K562 (cell line): ENCODE results near the gene DPH6. TPM values are rescaled to one million over a fixed set of nuclear protein-coding genes. Genes with fewer than 3 reads are reported as not detected.

Experiments
- ARID1B ChIP-seq: fragments of 450-650 bp; IDR thresholded peaks from 2 replicates; pipeline ENCODE4 v1.6.1; 2016; ENCODE audit warnings: antibody characterized with exemption, mild to moderate bottlenecking, inconsistent platforms
- HDGF ChIP-seq: fragments of 450-650 bp; IDR thresholded peaks from 2 replicates; pipeline ENCODE4 v1.6.1; 2016
- JUN ChIP-seq, 2 experiments: sonication (generic) in 1 of 2; formaldehyde crosslinking in 1 of 2; IDR thresholded peaks; 2 replicates each; pipeline versions ENCODE4 v1.6.1 to v1.8.0; 2012 to 2022; ENCODE audit warnings: borderline replicate concordance in 2 of 2, mild to moderate bottlenecking in 2 of 2, improper control_type of control experiment in 1 of 2, low read depth in 1 of 2, low read length in 1 of 2, missing genetic modification reagents in 1 of 2
- NFIX ChIP-seq: fragments of 250-450 bp; sonication (Bioruptor Pico); IDR thresholded peaks from 2 replicates; pipeline ENCODE4 v1.4.0; 2020; ENCODE audit warnings: low read depth, mild to moderate bottlenecking, moderate library complexity
- RNF2 ChIP-seq: sonication (generic); IDR thresholded peaks from 2 replicates; pipeline ENCODE4 v1.6.1; 2016
- SIN3A ChIP-seq, 2 experiments: fragments of 150-350 bp in 1 of 2; IDR thresholded peaks; 2 replicates each; pipeline ENCODE4 v1.6.1; 2011 to 2016; ENCODE audit warnings: borderline replicate concordance in 2 of 2, low read depth in 2 of 2, low read length in 2 of 2, mild to moderate bottlenecking in 2 of 2, moderate library complexity in 2 of 2; ENCODE audit not compliant: control insufficient read depth in 1 of 2
- SMARCC2 ChIP-seq: fragments of 450-650 bp; IDR thresholded peaks from 2 replicates; pipeline ENCODE4 v1.6.1; 2017; ENCODE audit warnings: antibody characterized with exemption, moderate library complexity, mild to moderate bottlenecking, low read depth
- SNRNP70 ChIP-seq: fragments of 200-400 bp; formaldehyde crosslinking; optimal IDR thresholded peaks from 2 replicates; pipeline ENCODE3; 2017; ENCODE audit warnings: low read depth, low read length
- ZBTB1 ChIP-seq: sonication (generic); formaldehyde crosslinking; IDR thresholded peaks from 2 replicates; pipeline ENCODE4 v1.8.1; 2023; ENCODE audit warnings: missing genetic modification reagents, low read depth, mild to moderate bottlenecking, borderline replicate concordance
- ZFPM2 ChIP-seq: fragments of 250-450 bp; sonication (Bioruptor Pico); IDR thresholded peaks from 2 replicates; pipeline ENCODE4 v1.5.1; 2022; ENCODE audit warnings: mild to moderate bottlenecking
- ZNF354B ChIP-seq: fragments of 250-450 bp; sonication (Bioruptor Pico); IDR thresholded peaks from 2 replicates; pipeline ENCODE4 v1.4.0; 2020
- polyA plus RNA-seq, 8 experiments: library from polyadenylated mRNA; depleted of rRNA in 4 of 8; stranded (reverse) in 5 of 8; unstranded in 3 of 8; fragments of >200 nt; fragmentation: Nextera tagmentation in 2 of 8; fragmentation: Illumina TruSeq in 1 of 8; extraction: Ambion mirVana in 2 of 8; extraction: Trizol in 1 of 8; gene quantifications; 2 replicates each; pipeline versions ENCODE4 v1.2.1 to v1.2.3, GENCODE V29; 2011 to 2014; ENCODE audit warnings: inconsistent platforms in 1 of 8, missing spikeins in 1 of 8
- total RNA-seq, 7 experiments: library from RNA; depleted of rRNA in 6 of 7; stranded (reverse); fragments of >200 nt in 6 of 7; fragmentation: Illumina TruSeq in 2 of 7; extraction: Trizol in 2 of 7; gene quantifications; 2 replicates each; pipeline versions ENCODE4 v1.2.1 to v1.2.3, GENCODE V29; 2011 to 2021; ENCODE audit warnings: low replicate concordance in 1 of 7
- TF ChIP-seq, protein P1 (sequence below): fragments of 450-650 bp; IDR thresholded peaks from 2 replicates; pipeline ENCODE4 v1.6.1; 2016; ENCODE audit warnings: low read depth, mild to moderate bottlenecking, moderate library complexity
- TF ChIP-seq, protein P2 (sequence below): fragments of 250-450 bp; sonication (Bioruptor Pico); IDR thresholded peaks from 2 replicates; pipeline ENCODE4 v1.8.0; 2021; ENCODE audit warnings: moderate library complexity, mild to moderate bottlenecking, inconsistent platforms

Gene DPH6
- total and polyA plus RNA-seq, 9 of the 15 experiments (the other 6 are each of a cell fraction or from before 2014, with no cell fraction given): 10.1 to 69.1 (median 18.8) TPM

DNA sequence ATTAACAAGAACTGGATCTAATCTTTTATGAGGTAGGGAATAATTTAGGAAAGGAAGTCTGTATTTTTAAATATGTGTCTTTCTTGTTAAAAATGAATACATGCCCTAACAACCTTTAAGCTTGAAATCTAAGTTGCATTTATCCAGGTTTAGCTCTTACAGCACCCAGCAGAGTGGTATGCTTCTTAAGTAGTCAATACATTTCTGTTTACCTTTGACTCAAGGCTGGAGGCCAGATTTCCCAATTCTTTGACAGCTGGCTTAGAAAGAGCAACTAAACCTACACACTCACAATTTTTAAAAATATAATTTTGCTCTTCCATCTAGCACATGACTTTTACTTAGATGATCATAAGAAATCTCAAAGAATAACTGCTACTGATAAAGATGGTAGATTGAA lies 148.9 kb downstream of the DPH6 start (continued):
- TF ChIP-seq SIN3A (IDR thresholded peaks at IDR 0.05; ENCODE audit: borderline replicate concordance in 2 of 2, control insufficient read depth in 1 of 2, low read depth in 2 of 2, low read length in 2 of 2) (no peak), ARID1B (no peak), NFIX (no peak), HDGF (no peak), SNRNP70 (no peak), RNF2 (no peak), ZNF354B (CRISPR knock-in tag) (no peak), ZFPM2 (CRISPR knock-in tag) (no peak), SMARCC2 (no peak), JUN (IDR thresholded peaks at IDR 0.05; ENCODE audit: borderline replicate concordance, low read depth, low read length) (no peak), JUN (CRISPR knock-in tag; IDR thresholded peaks at IDR 0.05; ENCODE audit: borderline replicate concordance) (no peak), ZBTB1 (CRISPR knock-in tag) (no peak)
- TF ChIP-seq, protein P1, sequence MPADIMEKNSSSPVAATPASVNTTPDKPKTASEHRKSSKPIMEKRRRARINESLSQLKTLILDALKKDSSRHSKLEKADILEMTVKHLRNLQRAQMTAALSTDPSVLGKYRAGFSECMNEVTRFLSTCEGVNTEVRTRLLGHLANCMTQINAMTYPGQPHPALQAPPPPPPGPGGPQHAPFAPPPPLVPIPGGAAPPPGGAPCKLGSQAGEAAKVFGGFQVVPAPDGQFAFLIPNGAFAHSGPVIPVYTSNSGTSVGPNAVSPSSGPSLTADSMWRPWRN: no peak
- TF ChIP-seq, protein P2, sequence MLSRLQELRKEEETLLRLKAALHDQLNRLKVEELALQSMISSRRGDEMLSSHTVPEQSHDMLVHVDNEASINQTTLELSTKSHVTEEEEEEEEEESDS (CRISPR knock-in tag): no peak
